H9 (cell line): ENCODE measurements around the gene CCDC3. TPM values are rescaled to one million over a fixed set of nuclear protein-coding genes. Genes with fewer than 3 reads are reported as not detected.
"Not testable (repeated sequence)": the region's sequence is repeated elsewhere in the genome, so short reads cannot be mapped to it uniquely, and the experiment has no call there.

Experiments
- DNase-seq: peaks from one replicate; pipeline ENCODE4 v3.0.0-alpha.2; 2017
- H2AFZ ChIP-seq: one replicate; pipeline ENCODE4 v1.6.1; 2013; ENCODE audit warnings: mild to moderate bottlenecking, low read length, control low read depth, moderate library complexity
- H2AK5ac ChIP-seq: 2 replicates; pipeline ENCODE4 v1.6.1; 2013; ENCODE audit warnings: low read length, control low read depth, mixed read lengths; ENCODE audit not compliant: insufficient read length
- H2BK120ac ChIP-seq: one replicate; pipeline ENCODE4 v1.6.1; 2013; ENCODE audit warnings: low read depth, mild to moderate bottlenecking, low read length, control low read depth, inconsistent platforms; ENCODE audit not compliant: poor library complexity, severe bottlenecking
- H2BK12ac ChIP-seq: 2 replicates; pipeline ENCODE4 v1.6.1; 2013; ENCODE audit warnings: low read length, control low read depth, mixed read lengths, low read depth; ENCODE audit not compliant: insufficient read length
- H2BK15ac ChIP-seq: 2 replicates; pipeline ENCODE4 v1.6.1; 2013; ENCODE audit warnings: low read depth, low read length, control low read depth
- H2BK20ac ChIP-seq: one replicate; pipeline ENCODE4 v1.6.1; 2013; ENCODE audit warnings: low read depth, mild to moderate bottlenecking, low read length, control low read depth, inconsistent platforms; ENCODE audit not compliant: poor library complexity, severe bottlenecking
- H2BK5ac ChIP-seq: 2 replicates; pipeline ENCODE4 v1.6.1; 2013; ENCODE audit warnings: low read length, control low read depth, mixed read lengths; ENCODE audit not compliant: insufficient read length
- H3K14ac ChIP-seq: 2 replicates; pipeline ENCODE4 v1.6.1; 2013; ENCODE audit warnings: low read length, control low read depth; ENCODE audit not compliant: insufficient read depth
- H3K18ac ChIP-seq: 2 replicates; pipeline ENCODE4 v1.6.1; 2013; ENCODE audit warnings: low read depth, mild to moderate bottlenecking, mixed read lengths, low read length, control low read depth; ENCODE audit not compliant: insufficient read length
- H3K23ac ChIP-seq: 2 replicates; pipeline ENCODE4 v1.6.1; 2013; ENCODE audit warnings: low read length, control low read depth, mixed read lengths, low read depth; ENCODE audit not compliant: insufficient read length
- H3K23me2 ChIP-seq: 2 replicates; pipeline ENCODE4 v1.6.1; 2013; ENCODE audit warnings: low read depth, mild to moderate bottlenecking, mixed read lengths, low read length, control low read depth; ENCODE audit not compliant: insufficient read length, poor library complexity, severe bottlenecking
- H3K27ac ChIP-seq: 2 replicates; pipeline ENCODE4 v1.5.1; 2013; ENCODE audit warnings: low read length, control low read depth, mixed read lengths, low read depth; ENCODE audit not compliant: insufficient read length
- H3K27me3 ChIP-seq: 2 replicates; pipeline ENCODE4 v1.6.1; 2013; ENCODE audit warnings: low read length, control low read depth, inconsistent platforms; ENCODE audit not compliant: insufficient read depth
- H3K4ac ChIP-seq: 2 replicates; pipeline ENCODE4 v1.6.1; 2013; ENCODE audit warnings: low read depth, mild to moderate bottlenecking, control low read depth, inconsistent platforms, low read length, moderate library complexity
- H3K4me1 ChIP-seq: 2 replicates; pipeline ENCODE4 v1.6.1; 2013; ENCODE audit warnings: low read length, control low read depth, inconsistent platforms; ENCODE audit not compliant: insufficient read depth
- H3K4me2 ChIP-seq: 2 replicates; pipeline ENCODE4 v1.6.1; 2013; ENCODE audit warnings: low read length, control low read depth, mixed read lengths; ENCODE audit not compliant: insufficient read length, insufficient read depth
- H3K56ac ChIP-seq: 2 replicates; pipeline ENCODE4 v1.6.1; 2013; ENCODE audit warnings: low read depth, mild to moderate bottlenecking, mixed read lengths, low read length, control low read depth; ENCODE audit not compliant: insufficient read length
- H3K79me1 ChIP-seq: 2 replicates; pipeline ENCODE4 v1.6.1; 2013; ENCODE audit warnings: low read depth, mild to moderate bottlenecking, moderate library complexity, low read length, control low read depth, inconsistent platforms; ENCODE audit not compliant: insufficient read depth, poor library complexity, severe bottlenecking
- H3K79me2 ChIP-seq: 2 replicates; pipeline ENCODE4 v1.6.1; 2013; ENCODE audit warnings: low read length, control low read depth, inconsistent platforms; ENCODE audit not compliant: insufficient read depth
- H3K9ac ChIP-seq: 2 replicates; pipeline ENCODE4 v1.6.1; 2013; ENCODE audit warnings: low read length, control low read depth, mixed read lengths; ENCODE audit not compliant: insufficient read length; ENCODE audit errors: extremely low read depth
- H3K9me3 ChIP-seq: one replicate; pipeline ENCODE4 v1.6.1; 2013; ENCODE audit warnings: low read depth, low read length, inconsistent platforms; ENCODE audit not compliant: control insufficient read depth
- H3T11ph ChIP-seq: one replicate; pipeline ENCODE4 v1.6.1; 2013; ENCODE audit warnings: mild to moderate bottlenecking, low read length, control low read depth, inconsistent platforms
- H4K20me1 ChIP-seq: one replicate; pipeline ENCODE4 v1.6.1; 2013; ENCODE audit not compliant: control insufficient read depth, insufficient read length, insufficient read depth
- H4K5ac ChIP-seq: 2 replicates; pipeline ENCODE4 v1.6.1; 2013; ENCODE audit warnings: low read depth, mild to moderate bottlenecking, mixed read lengths, low read length, control low read depth; ENCODE audit not compliant: insufficient read length
- H4K8ac ChIP-seq: replicated peaks from 2 replicates; pipeline ENCODE4 v1.6.1; 2013; ENCODE audit warnings: low read length, control low read depth, mixed read lengths, low read depth; ENCODE audit not compliant: insufficient read length
- H4K91ac ChIP-seq: 2 replicates; pipeline ENCODE4 v1.6.1; 2013; ENCODE audit warnings: low read depth, mild to moderate bottlenecking, moderate library complexity, mixed read lengths, low read length, control low read depth; ENCODE audit not compliant: insufficient read length
- H3K27ac Mint-ChIP-seq, 3 experiments: 2 replicates in 2 of 3; 3 replicates in 1 of 3; pipeline ENCODE4 v1.8.0; 2020 to 2021; ENCODE audit warnings: mixed read lengths in 3 of 3, mild to moderate bottlenecking in 1 of 3, moderate library complexity in 1 of 3
- H3K27me3 Mint-ChIP-seq: 2 replicates; pipeline ENCODE4 v1.8.0; 2021; ENCODE audit warnings: low read depth, mild to moderate bottlenecking, moderate library complexity, mixed read lengths
- H3K36me3 Mint-ChIP-seq, 3 experiments: 2 replicates in 2 of 3; 3 replicates in 1 of 3; pipeline ENCODE4 v1.8.0; 2020 to 2021; ENCODE audit warnings: low read depth in 3 of 3, mixed read lengths in 3 of 3; ENCODE audit not compliant: insufficient read depth in 1 of 3
- H3K4me1 Mint-ChIP-seq, 2 experiments: 2 replicates each; pipeline ENCODE4 v1.8.0; 2020; ENCODE audit warnings: mixed read lengths in 2 of 2
- H3K4me3 Mint-ChIP-seq, 2 experiments: 2 replicates in 1 of 2; 3 replicates in 1 of 2; pipeline ENCODE4 v1.8.0; 2020 to 2021; ENCODE audit warnings: mild to moderate bottlenecking in 2 of 2, mixed read lengths in 2 of 2, moderate library complexity in 1 of 2
- H3K9me3 Mint-ChIP-seq, 2 experiments: 2 replicates in 1 of 2; 3 replicates in 1 of 2; pipeline ENCODE4 v1.8.0; 2020; ENCODE audit warnings: mild to moderate bottlenecking in 2 of 2, mixed read lengths in 2 of 2, moderate library complexity in 1 of 2
- CTCF ChIP-seq: fragments of 200-600 bp; sonication (generic); conservative IDR thresholded peaks from 3 replicates; pipeline ENCODE4 v1.8.0; 2021; ENCODE audit warnings: antibody characterized with exemption, mild to moderate bottlenecking
- WGBS: extraction: QIAGEN DNeasy Blood & Tissue Kit; methylation state at CpG from one replicate; pipeline ENCODE4 v1.1.7; 2013; ENCODE audit warnings: missing lambda C conversion rate, low lambda C conversion rate, mixed read lengths; ENCODE audit not compliant: insufficient read length; ENCODE audit errors: extremely low coverage; 5-methylcytosine and 5-hydroxymethylcytosine counted together
- total RNA-seq: library from RNA; stranded (reverse); gene quantifications from 2 replicates; pipeline ENCODE4 v1.2.1, GENCODE V29; 2021

The CCDC3 gene
- total RNA-seq, 1 experiment from 2014 or later, result 2.3 TPM

GRCh38 chr10:13036841-13037240, 35.3 kb upstream of the CCDC3 start:
- no peak overlapping the region for H3K27ac ChIP-seq
- no peak overlapping the region for H2BK5ac ChIP-seq
- no peak overlapping the region for H2AK5ac ChIP-seq

GRCh38 chr10:13035731-13036130, 34.2 kb upstream of the CCDC3 start:
- not testable (repeated sequence) for H3K9me3 ChIP-seq, H2BK15ac ChIP-seq, H4K20me1 ChIP-seq, H3K79me2 ChIP-seq, H3K79me1 ChIP-seq, H4K5ac ChIP-seq, H2BK5ac ChIP-seq, H3K18ac ChIP-seq, H3K23ac ChIP-seq, DNase-seq, H3K27ac Mint-ChIP-seq, H3K4me1 ChIP-seq, H3T11ph ChIP-seq, H2BK20ac ChIP-seq, H2AK5ac ChIP-seq, H3K36me3 Mint-ChIP-seq, H3K4ac ChIP-seq, H2BK12ac ChIP-seq, H4K91ac ChIP-seq, H2AFZ ChIP-seq, H3K56ac ChIP-seq, H3K23me2 ChIP-seq, H3K4me3 Mint-ChIP-seq, H4K8ac ChIP-seq, H3K27me3 ChIP-seq, H3K27ac ChIP-seq, H3K14ac ChIP-seq, H3K4me1 Mint-ChIP-seq, H3K9ac ChIP-seq, H3K9me3 Mint-ChIP-seq, H3K27me3 Mint-ChIP-seq, H2BK120ac ChIP-seq, H3K4me2 ChIP-seq
- WGBS, result no CpG with 5 or more reads among the region's 9 CpGs

More at GRCh38 chr10:13036841-13037240, 35.3 kb upstream of the CCDC3 start:
- Histone ChIP-seq H3K79me2 (no peaks in the 10 kb centered on the region), H2BK15ac (no peak overlapping the region), H3K9me3 (no peaks in the 10 kb centered on the region), H4K5ac (no peak overlapping the region), H3K56ac (no peak overlapping the region), H3K14ac (no peak overlapping the region), H3K4me1 (no peaks in the 10 kb centered on the region), H3K79me1 (no peaks in the 10 kb centered on the region), H2BK12ac (no peak overlapping the region), H4K20me1 (no peaks in the 10 kb centered on the region), H3K4ac (no peak overlapping the region), H3K9ac (no peak overlapping the region), H2AFZ (no peak overlapping the region), H2BK120ac (no peak overlapping the region), H3K23ac (no peak overlapping the region), H4K8ac (no peak overlapping the region), H4K91ac (no peak overlapping the region), H3K18ac (no peak overlapping the region), H3K23me2 (no peaks in the 10 kb centered on the region), H3K4me2 (no peak overlapping the region), H2BK20ac (no peak overlapping the region), H3T11ph (no peak overlapping the region), H3K27me3 (no peaks in the 10 kb centered on the region)
- H3K27me3 Mint-ChIP-seq, result no peaks in the 10 kb centered on the region; the same call in 1 of the 2 replicates
- H3K27ac Mint-ChIP-seq, result no peak overlapping the region
- no peak overlapping the region for H3K4me3 Mint-ChIP-seq
- H3K9me3 Mint-ChIP-seq, result no peaks in the 10 kb centered on the region
- H3K36me3 Mint-ChIP-seq, result no peaks in the 10 kb centered on the region
- no peak for TF ChIP-seq CTCF
- H3K4me1 Mint-ChIP-seq, result no peaks in the 10 kb centered on the region; a peak in 1 of 4 replicates
- DNase-seq, result no peak
- WGBS, result 100% methylated on average over 2 of the region's 4 CpGs
